Prostate gland (tissue), 2 donors: ENCODE measurements around the gene POU6F1. TPM values are rescaled to one million over a fixed set of nuclear protein-coding genes. Genes with fewer than 3 reads are reported as not detected.
"Not testable (repeated sequence)": the region's sequence is repeated elsewhere in the genome, so short reads cannot be mapped to it uniquely, and the experiment has no call there.

Source experiments
- DNase-seq: peaks from one replicate; pipeline ENCODE4 v3.0.0-alpha.2; 2019; ENCODE audit warnings: low spot score
- H3K27ac ChIP-seq, 2 donors: fragments of 200-600 bp; sonication (generic); 2 replicates each; pipeline ENCODE4 v1.5.1; 2017 to 2019
- H3K27me3 ChIP-seq: fragments of 200-600 bp; sonication (generic); replicated peaks from 2 replicates; pipeline ENCODE4 v1.5.1; 2019; ENCODE audit not compliant: insufficient read depth
- H3K36me3 ChIP-seq, 2 donors: fragments of 200-600 bp; sonication (generic); 1 replicate in 1 of 2; 2 replicates in 1 of 2; pipeline versions ENCODE4 v1.5.1 to v1.8.1; 2017 to 2019
- H3K4me1 ChIP-seq: fragments of 200-600 bp; sonication (generic); replicated peaks from 2 replicates; pipeline ENCODE4 v1.5.1; 2019
- H3K4me3 ChIP-seq, 2 donors: fragments of 200-600 bp; sonication (generic); 2 replicates each; pipeline ENCODE4 v1.5.1; 2017 to 2019
- H3K9me3 ChIP-seq: fragments of 200-600 bp; sonication (generic); 2 replicates; pipeline ENCODE4 v1.5.1; 2017
- POLR2A ChIP-seq: fragments of 450-650 bp; IDR thresholded peaks from one replicate; pipeline ENCODE4 v1.6.1; 2016; ENCODE audit warnings: antibody characterized with exemption, mild to moderate bottlenecking
- POLR2AphosphoS5 ChIP-seq: sonication (generic); formaldehyde crosslinking; IDR thresholded peaks from one replicate; pipeline ENCODE4 v1.6.1; 2017; ENCODE audit warnings: antibody characterized with exemption
- WGBS: methylation state at CpG from one replicate; pipeline ENCODE4 v1.1.5; 2018; 5-methylcytosine and 5-hydroxymethylcytosine counted together
- intact Hi-C: fragments of 100-400 bp; cut with DNase I; formaldehyde crosslinking; loops from one replicate; pipeline ENCODE4 v1.14.2; 2022
- total RNA-seq, 2 donors: library from RNA; depleted of rRNA; stranded (reverse); fragments of >200 nt; gene quantifications; one replicate each; pipeline ENCODE4 v1.1.0, GENCODE V29; 2016
- TF ChIP-seq, protein P1 (sequence below), 4 experiments: fragments of 200-600 bp in 2 of 4; fragments of 450-650 bp in 2 of 4; sonication (generic) in 2 of 4; IDR thresholded peaks; 1 replicate in 3 of 4; 2 replicates in 1 of 4; pipeline ENCODE4 v1.5.1; 2016 to 2019; ENCODE audit warnings: antibody characterized with exemption in 4 of 4, mild to moderate bottlenecking in 2 of 4, moderate library complexity in 2 of 4

The POU6F1 gene
- total RNA-seq, result 10 to 100 TPM; 13.5 to 17.2 TPM

DNA sequence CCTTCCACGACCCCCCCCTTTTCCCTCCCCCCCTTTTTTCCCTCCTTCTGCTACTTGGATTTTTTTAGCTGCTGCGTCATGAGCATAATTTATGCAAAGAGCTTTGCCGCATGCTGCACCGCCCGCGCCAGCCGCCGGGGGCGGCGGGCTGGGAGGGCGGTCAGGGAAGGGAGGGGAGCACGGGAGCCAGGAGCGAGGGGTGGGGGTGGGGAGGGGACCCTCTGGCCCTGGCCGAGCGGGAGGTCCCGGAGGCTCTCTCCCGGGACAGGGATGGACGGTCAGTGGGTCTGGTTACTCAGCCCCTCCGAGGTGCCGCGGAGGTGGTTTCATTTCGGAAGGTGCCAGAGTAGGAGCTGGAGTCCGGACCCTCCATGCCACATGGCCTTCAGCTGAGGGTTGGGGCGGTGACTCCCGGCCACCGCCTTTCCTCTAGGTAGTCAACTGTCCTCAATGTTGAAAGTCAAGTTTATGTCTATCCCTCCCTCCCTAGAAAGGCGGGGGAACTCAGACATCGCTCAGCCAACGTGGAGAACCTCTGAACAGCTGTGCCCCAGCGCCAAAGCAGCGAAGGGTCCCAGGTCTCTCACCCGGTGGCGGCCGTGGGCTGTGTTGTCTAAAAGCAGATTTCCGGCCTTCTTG lies at the start of gene POU6F1:
POU6F1 (minus strand) TSS at position 95 of the 639 bp plus-strand sequence. CDS start 11,226 bp downstream, outside the sequence.
- Histone ChIP-seq H3K4me1 (peaks cover 5% of the 10 kb centered on the region), H3K27me3 (no peaks in the 10 kb centered on the region), H3K9me3 (no peaks in the 10 kb centered on the region), H3K36me3 (no peaks in the 10 kb centered on the region), H3K27ac (peak within 1 kb of the TSS; percentile 95 to 96), H3K4me3 (peak within 1 kb of the TSS; percentile 91 to 92)
- peak; percentile 55 for DNase-seq
- intact Hi-C loops, result loop anchor here (2.0 to 10.0 kb wide), 4 partner anchors 21 to 173 kb away; partner anchors contain the start of genes CSRNP2, DAZAP2, LETMD1 and TFCP2
- 0% methylated on average over 32 of the region's 35 CpGs for WGBS
- peak; percentile 23 for TF ChIP-seq POLR2A
- TF ChIP-seq, protein P1, sequence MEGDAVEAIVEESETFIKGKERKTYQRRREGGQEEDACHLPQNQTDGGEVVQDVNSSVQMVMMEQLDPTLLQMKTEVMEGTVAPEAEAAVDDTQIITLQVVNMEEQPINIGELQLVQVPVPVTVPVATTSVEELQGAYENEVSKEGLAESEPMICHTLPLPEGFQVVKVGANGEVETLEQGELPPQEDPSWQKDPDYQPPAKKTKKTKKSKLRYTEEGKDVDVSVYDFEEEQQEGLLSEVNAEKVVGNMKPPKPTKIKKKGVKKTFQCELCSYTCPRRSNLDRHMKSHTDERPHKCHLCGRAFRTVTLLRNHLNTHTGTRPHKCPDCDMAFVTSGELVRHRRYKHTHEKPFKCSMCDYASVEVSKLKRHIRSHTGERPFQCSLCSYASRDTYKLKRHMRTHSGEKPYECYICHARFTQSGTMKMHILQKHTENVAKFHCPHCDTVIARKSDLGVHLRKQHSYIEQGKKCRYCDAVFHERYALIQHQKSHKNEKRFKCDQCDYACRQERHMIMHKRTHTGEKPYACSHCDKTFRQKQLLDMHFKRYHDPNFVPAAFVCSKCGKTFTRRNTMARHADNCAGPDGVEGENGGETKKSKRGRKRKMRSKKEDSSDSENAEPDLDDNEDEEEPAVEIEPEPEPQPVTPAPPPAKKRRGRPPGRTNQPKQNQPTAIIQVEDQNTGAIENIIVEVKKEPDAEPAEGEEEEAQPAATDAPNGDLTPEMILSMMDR (IDR thresholded peaks at IDR 0.05), result peak in 3 of 4 experiments; percentile 45 to 65 (median 57)
- TF ChIP-seq POLR2AphosphoS5, result peak; percentile 59

- Histone ChIP-seq H3K4me1 (no peaks in the 10 kb centered on the region), H3K9me3 (no peaks in the 10 kb centered on the region), H3K36me3 (no peaks in the 10 kb centered on the region), H3K27ac (no peak overlapping the region), H3K4me3 (no peak overlapping the region), H3K27me3 (no peaks in the 10 kb centered on the region)
- TF ChIP-seq, protein P1 (IDR thresholded peaks at IDR 0.05), result no peak
- no peak for TF ChIP-seq POLR2AphosphoS5
- TF ChIP-seq POLR2A, result no peak
- DNase-seq, result no peak
- intact Hi-C loops, result loop anchor here (10.0 kb wide), 1 partner anchor 270 kb away; no protein-coding TSS in a partner anchor
Measured at GRCh38 chr12:51265024-51265423, 47.2 kb upstream of the POU6F1 start.

DNA sequence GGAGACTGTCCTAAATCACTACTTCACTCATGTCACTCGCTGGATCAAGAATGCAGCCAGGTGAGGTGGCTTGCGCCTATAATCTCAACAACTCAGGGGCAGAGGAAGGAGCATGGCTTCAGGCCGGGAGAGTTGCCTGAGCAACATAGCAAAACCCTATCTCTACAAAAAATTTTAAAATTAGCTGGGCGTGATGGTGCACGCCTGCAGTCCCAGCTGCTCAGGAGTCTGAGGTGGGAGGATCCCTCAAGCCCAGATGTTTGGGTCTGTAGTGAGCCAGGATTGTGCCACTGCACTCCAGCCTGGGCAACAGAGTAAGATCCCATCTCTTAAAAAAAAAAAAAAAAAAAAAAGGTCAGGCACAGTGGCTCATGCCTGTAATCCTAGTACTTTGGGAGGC lies 46.4 kb upstream of the POU6F1 start:
- Histone ChIP-seq H3K9me3 (no peaks in the 10 kb centered on the region), H3K36me3 (no peaks in the 10 kb centered on the region), H3K27ac (no peak overlapping the region), H3K4me1 (no peaks in the 10 kb centered on the region), H3K27me3 (no peaks in the 10 kb centered on the region), H3K4me3 (no peak overlapping the region)
- no peak for DNase-seq
- intact Hi-C loops, result loop anchor here (10.0 kb wide), 1 partner anchor 271 kb away; no protein-coding TSS in a partner anchor
- TF ChIP-seq POLR2A (no peak), POLR2AphosphoS5 (no peak)
- TF ChIP-seq, protein P1 (IDR thresholded peaks at IDR 0.05), result no peak
- 72% methylated on average over 5 of the region's 5 CpGs for WGBS

DNA sequence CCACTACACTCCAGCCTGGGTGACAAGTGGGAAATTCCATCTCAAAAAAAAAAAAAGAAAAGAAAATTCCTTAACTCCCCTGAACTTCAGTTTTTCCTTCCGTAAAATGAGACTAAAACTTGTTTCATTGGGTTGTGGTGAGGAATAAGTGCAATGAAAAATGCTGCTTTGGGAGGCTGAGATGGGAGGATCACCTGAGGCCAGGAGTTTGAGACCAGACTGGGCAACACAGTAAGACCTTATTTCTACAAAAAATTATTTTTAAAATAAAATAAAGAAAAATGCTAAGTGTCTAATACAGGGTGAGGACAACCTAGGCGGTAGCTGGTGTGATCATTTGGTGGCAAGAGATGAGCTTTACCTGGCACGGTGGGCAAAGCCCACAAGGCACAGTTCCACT lies 45.5 kb upstream of the POU6F1 start:
- Histone ChIP-seq H3K27me3 (no peaks in the 10 kb centered on the region), H3K36me3 (no peaks in the 10 kb centered on the region), H3K27ac (no peak overlapping the region), H3K4me3 (no peak overlapping the region), H3K9me3 (no peaks in the 10 kb centered on the region), H3K4me1 (no peaks in the 10 kb centered on the region)
- intact Hi-C loops, result loop anchor here (10.0 kb wide), 1 partner anchor 271 kb away; no protein-coding TSS in a partner anchor
- no peak for DNase-seq
- WGBS, result 96% methylated on average over 3 of the region's 3 CpGs
- TF ChIP-seq POLR2AphosphoS5 (no peak), POLR2A (no peak)
- TF ChIP-seq, protein P1 (IDR thresholded peaks at IDR 0.05), result no peak

- 34% methylated on average over 7 of the region's 7 CpGs for WGBS
- peak; percentile 37 for DNase-seq
- Histone ChIP-seq H3K27ac (no peak overlapping the region), H3K4me3 (no peak overlapping the region), H3K9me3 (no peaks in the 10 kb centered on the region), H3K27me3 (no peaks in the 10 kb centered on the region), H3K4me1 (no peaks in the 10 kb centered on the region), H3K36me3 (no peaks in the 10 kb centered on the region)
- intact Hi-C loops, result loop anchor here (10.0 kb wide), 1 partner anchor 272 kb away; no protein-coding TSS in a partner anchor
- no peak for TF ChIP-seq POLR2AphosphoS5
- TF ChIP-seq, protein P1 (IDR thresholded peaks at IDR 0.05), result peak in 3 of 4 experiments; percentile 18 to 50 (median 44)
Measured at GRCh38 chr12:51262758-51263177, 44.9 kb upstream of the POU6F1 start.

DNA sequence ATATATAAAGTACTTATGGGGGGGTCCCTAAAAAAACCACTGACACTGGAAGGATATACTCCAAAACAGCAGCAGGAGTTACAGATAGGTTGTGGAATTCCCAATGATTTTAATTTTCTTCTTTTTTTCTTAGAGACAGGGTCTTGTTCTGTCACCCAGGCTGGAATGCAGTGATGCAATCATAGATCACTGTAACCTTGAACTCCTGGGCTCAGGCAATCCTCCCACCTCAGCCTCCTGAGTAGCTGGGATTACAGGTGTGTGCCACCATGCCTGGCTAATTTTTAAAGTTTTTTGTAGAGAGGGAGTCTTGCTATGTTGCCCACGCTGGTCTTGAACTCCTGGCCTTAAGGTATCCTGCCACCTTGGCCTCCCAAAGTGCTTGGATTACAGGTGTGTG lies 41.7 kb upstream of the POU6F1 start:
- H3K4me1 ChIP-seq, H3K4me3 ChIP-seq, intact Hi-C loops, H3K27ac ChIP-seq, H3K36me3 ChIP-seq, DNase-seq, H3K9me3 ChIP-seq, H3K27me3 ChIP-seq: not testable (repeated sequence)
- 96% methylated on average over 1 of the region's 1 CpG for WGBS
